MM.1S (cell line): Measurements from ENCODE around the gene NTM.

ENCODE experiments used
- DNase-seq: peaks from one replicate; pipeline ENCODE4 v3.0.0-alpha.2; 2015
- H2AFZ ChIP-seq: fragments of 300-600 bp; sonication (generic); 2 replicates; pipeline ENCODE4 v1.6.0; 2016; ENCODE audit warnings: antibody characterized with exemption, low read length
- H3F3A ChIP-seq: fragments of 300-600 bp; sonication (generic); 2 replicates; pipeline ENCODE4 v1.6.1; 2016; ENCODE audit warnings: mild to moderate bottlenecking, antibody characterized with exemption, low read length, moderate library complexity, mixed read lengths; ENCODE audit not compliant: insufficient read depth
- H3K27ac ChIP-seq: fragments of 300-600 bp; sonication (generic); 2 replicates; pipeline ENCODE4 v1.5.1; 2016; ENCODE audit warnings: mild to moderate bottlenecking, low read length
- H3K27me3 ChIP-seq: fragments of 300-600 bp; sonication (generic); replicated peaks from 2 replicates; pipeline ENCODE4 v1.6.0; 2016; ENCODE audit warnings: low read length; ENCODE audit not compliant: insufficient read depth
- H3K36me3 ChIP-seq: fragments of 300-600 bp; sonication (generic); replicated peaks from 2 replicates; pipeline ENCODE4 v1.6.1; 2016; ENCODE audit warnings: mild to moderate bottlenecking, low read length, mixed read lengths; ENCODE audit not compliant: insufficient read depth
- H3K4me1 ChIP-seq: fragments of 300-600 bp; sonication (generic); 2 replicates; pipeline ENCODE4 v1.6.1; 2016; ENCODE audit warnings: low read length, mixed read lengths
- H3K4me2 ChIP-seq: fragments of 300-600 bp; sonication (generic); 2 replicates; pipeline ENCODE4 v1.6.0; 2016; ENCODE audit warnings: low read depth, low read length
- H3K4me3 ChIP-seq: fragments of 300-600 bp; sonication (generic); 2 replicates; pipeline ENCODE4 v1.5.1; 2016; ENCODE audit warnings: low read length, mixed read lengths
- H3K79me2 ChIP-seq: fragments of 300-600 bp; sonication (generic); 2 replicates; pipeline ENCODE4 v1.6.1; 2016; ENCODE audit warnings: mixed run types, low read length, mixed read lengths
- H3K9ac ChIP-seq: fragments of 300-600 bp; sonication (generic); 2 replicates; pipeline ENCODE4 v1.6.1; 2016; ENCODE audit warnings: low read length, mixed read lengths
- H3K9me2 ChIP-seq: fragments of 300-600 bp; sonication (generic); replicated peaks from 2 replicates; pipeline ENCODE4 v1.6.1; 2016; ENCODE audit warnings: mild to moderate bottlenecking, low read length, mixed read lengths; ENCODE audit not compliant: insufficient read depth
- H3K9me3 ChIP-seq: fragments of 300-600 bp; sonication (generic); replicated peaks from 2 replicates; pipeline ENCODE4 v1.6.1; 2016; ENCODE audit warnings: mild to moderate bottlenecking, low read length, mixed read lengths; ENCODE audit not compliant: insufficient read depth
- H4K20me1 ChIP-seq: fragments of 300-600 bp; sonication (generic); 2 replicates; pipeline ENCODE4 v1.6.1; 2016; ENCODE audit warnings: mild to moderate bottlenecking, low read length, moderate library complexity, mixed read lengths; ENCODE audit not compliant: insufficient read depth
- CTCF ChIP-seq: fragments of 300-600 bp; sonication (generic); IDR thresholded peaks from 2 replicates; pipeline ENCODE4 v1.5.1; 2016; ENCODE audit warnings: antibody characterized with exemption, low read length, mixed read lengths
- EZH2 ChIP-seq: fragments of 300-600 bp; sonication (generic); optimal IDR thresholded peaks from 2 replicates; pipeline ENCODE3; 2017; ENCODE audit warnings: low read depth, mild to moderate bottlenecking, antibody characterized with exemption, low read length, mixed read lengths
- EZH2phosphoT487 ChIP-seq: fragments of 300-600 bp; sonication (generic); IDR thresholded peaks from 2 replicates; pipeline ENCODE4 v1.6.1; 2018; ENCODE audit warnings: antibody characterized with exemption, low read length

NTM gene

DNA sequence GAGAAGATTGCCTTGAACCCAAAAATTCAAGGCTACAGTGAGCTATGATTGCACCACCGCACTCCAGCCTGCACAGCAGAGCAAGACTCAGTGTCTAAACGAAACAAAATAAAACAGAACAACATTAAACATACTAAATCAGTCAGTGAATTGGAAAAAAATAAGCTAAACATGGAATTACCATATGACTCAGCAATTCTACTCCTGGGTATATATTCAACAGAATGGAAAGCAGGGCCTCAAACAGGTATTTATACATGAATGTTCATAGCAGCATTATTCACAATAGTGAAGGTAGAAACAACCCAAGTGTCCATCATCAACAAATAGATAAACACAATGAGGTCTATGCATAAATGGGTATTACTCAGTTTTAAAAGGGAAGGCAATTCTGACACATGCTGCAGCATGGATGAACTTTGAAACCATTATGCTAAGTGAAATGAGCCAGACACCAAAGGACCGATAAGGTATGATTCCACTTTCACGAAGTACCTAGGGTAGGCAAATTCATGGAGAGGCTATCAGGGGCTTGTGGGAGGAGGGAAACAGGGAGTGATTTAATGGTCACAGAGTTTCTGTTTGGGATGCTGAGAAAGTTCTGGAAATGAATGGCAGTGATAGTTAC lies 15.5 kb downstream of the NTM start:
- no peak for DNase-seq
- Histone ChIP-seq H3K27me3 (no peaks in the 10 kb centered on the region), H3K79me2 (no peaks in the 10 kb centered on the region)

GRCh38 chr11:131386408-131386807 lies 16.0 kb downstream of the NTM start:
- H3K27me3 ChIP-seq = no peaks in the 10 kb centered on the region
- no peak for TF ChIP-seq CTCF
- TF ChIP-seq EZH2phosphoT487 = no peak

More for the DNA sequence above, 15.5 kb downstream of the NTM start:
- Histone ChIP-seq H2AFZ (no peak overlapping the region), H3K4me2 (no peak overlapping the region), H3K9me2 (no peaks in the 10 kb centered on the region), H3K9ac (no peak overlapping the region), H3K27ac (no peak overlapping the region), H3K4me3 (no peak overlapping the region), H3K4me1 (no peaks in the 10 kb centered on the region), H4K20me1 (no peaks in the 10 kb centered on the region), H3F3A (no peaks in the 10 kb centered on the region), H3K36me3 (no peaks in the 10 kb centered on the region), H3K9me3 (no peaks in the 10 kb centered on the region)
- TF ChIP-seq CTCF (no peak), EZH2phosphoT487 (no peak), EZH2 (no peak)

GRCh38 chr11:131388030-131388429 lies 17.6 kb downstream of the NTM start:
- Histone ChIP-seq H3K27ac (no peak overlapping the region), H3K4me1 (no peaks in the 10 kb centered on the region), H3K9me2 (no peaks in the 10 kb centered on the region), H3K4me2 (no peak overlapping the region), H3K4me3 (no peak overlapping the region), H3K9me3 (no peaks in the 10 kb centered on the region), H3K27me3 (no peaks in the 10 kb centered on the region), H3K79me2 (no peaks in the 10 kb centered on the region), H3K9ac (no peak overlapping the region), H2AFZ (no peak overlapping the region), H3K36me3 (no peaks in the 10 kb centered on the region), H3F3A (no peaks in the 10 kb centered on the region), H4K20me1 (no peaks in the 10 kb centered on the region)
- TF ChIP-seq CTCF (no peak), EZH2phosphoT487 (no peak), EZH2 (no peak)
- no peak for DNase-seq

More at GRCh38 chr11:131386408-131386807, 16.0 kb downstream of the NTM start:
- no peaks in the 10 kb centered on the region for H3K36me3 ChIP-seq
- no peak overlapping the region for H2AFZ ChIP-seq
- DNase-seq = no peak
- no peak overlapping the region for H3K9ac ChIP-seq
- H3K79me2 ChIP-seq = no peaks in the 10 kb centered on the region
- no peaks in the 10 kb centered on the region for H3K9me3 ChIP-seq
- H3K4me3 ChIP-seq = no peak overlapping the region
- H3K27ac ChIP-seq = no peak overlapping the region
- H3F3A ChIP-seq = no peaks in the 10 kb centered on the region
- no peak overlapping the region for H3K4me2 ChIP-seq
- H3K9me2 ChIP-seq = no peaks in the 10 kb centered on the region
- H3K4me1 ChIP-seq = no peaks in the 10 kb centered on the region
- no peaks in the 10 kb centered on the region for H4K20me1 ChIP-seq
